ENCODE data around the gene FNIP2. TPM values are rescaled to one million over a fixed set of nuclear protein-coding genes. Genes with fewer than 3 reads are reported as not detected.

Gene FNIP2
- total and polyA plus RNA-seq, 9 of the 15 experiments (the other 6 are each of a cell fraction or from before 2014, with no cell fraction given), result 1.7 to 15.5 (median 8.3) TPM

- TF ChIP-seq, protein P1, sequence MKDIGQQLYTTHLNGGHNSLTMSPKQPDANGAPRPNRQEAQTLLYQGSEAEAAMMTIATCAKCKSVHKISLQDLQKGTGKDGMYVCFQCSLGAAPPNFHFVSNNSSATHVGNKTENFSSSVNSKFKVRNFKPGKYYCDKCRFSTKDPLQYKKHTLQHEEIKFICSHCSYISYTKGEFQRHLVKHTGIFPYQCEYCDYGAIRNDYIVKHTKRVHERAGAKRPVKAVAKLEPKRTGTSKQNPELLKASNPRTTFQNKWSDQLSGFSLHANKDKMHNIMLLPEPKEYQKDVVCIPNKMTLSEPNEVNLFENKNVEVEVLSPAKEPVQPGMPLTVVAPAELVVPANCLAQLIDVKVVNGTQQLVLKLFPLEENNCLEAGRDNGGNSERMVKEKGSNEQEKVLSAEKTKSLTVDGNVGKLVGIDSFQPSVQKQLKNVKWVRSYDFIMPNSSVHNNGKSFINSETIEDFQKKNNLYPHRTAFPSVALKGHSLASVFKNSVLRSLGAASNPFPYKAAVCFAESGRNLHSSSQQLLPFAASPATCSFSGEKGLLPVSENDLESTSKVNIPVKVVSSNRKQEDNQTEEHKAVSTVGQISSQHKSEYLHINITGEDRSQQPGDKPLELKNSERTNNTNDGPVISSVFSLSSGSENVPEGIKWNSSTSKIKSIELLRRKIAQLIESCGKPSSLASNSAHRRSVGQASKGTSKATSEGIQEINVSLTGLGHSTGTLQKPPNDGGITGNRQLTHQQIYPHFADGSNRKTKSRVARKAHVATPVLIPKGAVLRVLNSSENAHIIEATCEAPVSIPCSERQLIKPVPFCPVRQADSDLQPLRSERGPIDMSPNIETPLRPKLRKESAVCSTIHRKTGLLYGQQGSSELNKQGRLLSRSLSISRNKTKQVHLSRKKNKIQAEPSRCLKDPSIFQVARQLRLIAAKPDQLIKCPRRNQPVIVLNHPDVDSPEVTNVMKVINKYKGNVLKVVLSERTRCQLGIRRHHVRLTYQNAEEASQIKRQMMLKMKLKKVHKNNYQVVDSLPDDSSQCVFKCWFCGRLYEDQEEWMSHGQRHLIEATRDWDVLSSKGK (CRISPR knock-in tag; IDR thresholded peaks at IDR 0.05), result no peak
- TF ChIP-seq, protein P2, sequence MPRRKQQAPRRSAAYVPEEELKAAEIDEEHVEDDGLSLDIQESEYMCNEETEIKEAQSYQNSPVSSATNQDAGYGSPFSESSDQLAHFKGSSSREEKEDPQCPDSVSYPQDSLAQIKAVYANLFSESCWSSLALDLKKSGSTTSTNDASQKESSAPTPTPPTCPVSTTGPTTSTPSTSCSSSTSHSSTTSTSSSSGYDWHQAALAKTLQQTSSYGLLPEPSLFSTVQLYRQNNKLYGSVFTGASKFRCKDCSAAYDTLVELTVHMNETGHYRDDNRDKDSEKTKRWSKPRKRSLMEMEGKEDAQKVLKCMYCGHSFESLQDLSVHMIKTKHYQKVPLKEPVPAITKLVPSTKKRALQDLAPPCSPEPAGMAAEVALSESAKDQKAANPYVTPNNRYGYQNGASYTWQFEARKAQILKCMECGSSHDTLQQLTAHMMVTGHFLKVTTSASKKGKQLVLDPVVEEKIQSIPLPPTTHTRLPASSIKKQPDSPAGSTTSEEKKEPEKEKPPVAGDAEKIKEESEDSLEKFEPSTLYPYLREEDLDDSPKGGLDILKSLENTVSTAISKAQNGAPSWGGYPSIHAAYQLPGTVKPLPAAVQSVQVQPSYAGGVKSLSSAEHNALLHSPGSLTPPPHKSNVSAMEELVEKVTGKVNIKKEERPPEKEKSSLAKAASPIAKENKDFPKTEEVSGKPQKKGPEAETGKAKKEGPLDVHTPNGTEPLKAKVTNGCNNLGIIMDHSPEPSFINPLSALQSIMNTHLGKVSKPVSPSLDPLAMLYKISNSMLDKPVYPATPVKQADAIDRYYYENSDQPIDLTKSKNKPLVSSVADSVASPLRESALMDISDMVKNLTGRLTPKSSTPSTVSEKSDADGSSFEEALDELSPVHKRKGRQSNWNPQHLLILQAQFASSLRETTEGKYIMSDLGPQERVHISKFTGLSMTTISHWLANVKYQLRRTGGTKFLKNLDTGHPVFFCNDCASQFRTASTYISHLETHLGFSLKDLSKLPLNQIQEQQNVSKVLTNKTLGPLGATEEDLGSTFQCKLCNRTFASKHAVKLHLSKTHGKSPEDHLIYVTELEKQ (CRISPR knock-in tag; IDR thresholded peaks at IDR 0.05), result no peak
- no peak for TF ChIP-seq TFE3 (CRISPR knock-in tag; IDR thresholded peaks at IDR 0.05)
- TF ChIP-seq ETV1 (tag; conservative IDR thresholded peaks at IDR 0.05; ENCODE audit: low read depth), result peak; percentile 67
- TF ChIP-seq THAP7 (CRISPR knock-in tag; IDR thresholded peaks at IDR 0.05), result no peak
- TF ChIP-seq SREBF1 (IDR thresholded peaks at IDR 0.05; ENCODE audit: borderline replicate concordance, low read depth, low read length), result no peak
- 0 out of 2 replicates have a peak, but pooled peaks have one; percentile 22 for TF ChIP-seq GATA2 (CRISPR knock-in tag; IDR thresholded peaks at IDR 0.05)
- TF ChIP-seq ZNF224 (CRISPR knock-in tag; IDR thresholded peaks at IDR 0.05), result no peak
- TF ChIP-seq OTX1 (CRISPR knock-in tag; IDR thresholded peaks at IDR 0.05), result no peak
- TF ChIP-seq HMBOX1 (IDR thresholded peaks at IDR 0.05), result peak; percentile 59; the same call in 1 of the 2 replicates
- peak; percentile 6; the same call in 1 of the 2 replicates for TF ChIP-seq ZNF395 (CRISPR knock-in tag; IDR thresholded peaks at IDR 0.05)
- TF ChIP-seq SPI1 (IDR thresholded peaks at IDR 0.05; ENCODE audit: borderline replicate concordance, low read depth, low read length), result peak; percentile 37; the same call in 1 of the 2 replicates
- TF ChIP-seq ZNF561 (CRISPR knock-in tag; conservative IDR thresholded peaks at IDR 0.05), result no peak
- no peak for TF ChIP-seq DDX20 (tag; IDR thresholded peaks at IDR 0.05; ENCODE audit: low read depth)
Measured at GRCh38 chr4:158826882-158827281, 58.1 kb downstream of the FNIP2 start (continued).

Measured in K562 (cell line).